ENCODE data around the gene LRRIQ4.

LRRIQ4 gene

GRCh38 chr3:169861871-169862270 is 49.2 kb downstream of the LRRIQ4 start:
- no peak for DNase-seq

GRCh38 chr3:169863458-169863899 is 50.8 kb downstream of the LRRIQ4 start:
- DNase-seq, result peak; percentile 10

- no peak for DNase-seq
These were observed 51.6 kb downstream of the LRRIQ4 start for GRCh38 chr3:169864270-169864669.

- DNase-seq, result peak; percentile 45
These were observed 52.6 kb downstream of the LRRIQ4 start for GRCh38 chr3:169865176-169865767.

- DNase-seq, result no peak
These were observed 55.0 kb downstream of the LRRIQ4 start for GRCh38 chr3:169867584-169868210.

GRCh38 chr3:169868369-169868768 is 55.7 kb downstream of the LRRIQ4 start:
- DNase-seq, result no peak

GRCh38 chr3:169869484-169870220 is 57.0 kb downstream of the LRRIQ4 start, which contains the start of gene LRRC31:
TSS of gene LRRC31 (minus strand) at chr3:169869935. CDS start at chr3:169869807, 128 bp downstream.
- peak; percentile 76 for DNase-seq

GRCh38 chr3:169871129-169871886 is 58.6 kb downstream of the LRRIQ4 start:
- no peak for DNase-seq

- no peak for DNase-seq
These were observed 66.4 kb downstream of the LRRIQ4 start for GRCh38 chr3:169879013-169879557.

GRCh38 chr3:169879845-169880575 is 67.3 kb downstream of the LRRIQ4 start:
- DNase-seq, result no peak

GRCh38 chr3:169880576-169881250 is 68.0 kb downstream of the LRRIQ4 start:
- DNase-seq, result no peak

GRCh38 chr3:169886671-169887070 is 74.0 kb downstream of the LRRIQ4 start:
- DNase-seq, result no peak

Data from DMS79 (cell line).